Measurements from ENCODE around the gene TCHP.
"Not testable (repeated sequence)": the region's sequence is repeated elsewhere in the genome, so short reads cannot be mapped to it uniquely, and the experiment has no call there.

The TCHP gene

DNA sequence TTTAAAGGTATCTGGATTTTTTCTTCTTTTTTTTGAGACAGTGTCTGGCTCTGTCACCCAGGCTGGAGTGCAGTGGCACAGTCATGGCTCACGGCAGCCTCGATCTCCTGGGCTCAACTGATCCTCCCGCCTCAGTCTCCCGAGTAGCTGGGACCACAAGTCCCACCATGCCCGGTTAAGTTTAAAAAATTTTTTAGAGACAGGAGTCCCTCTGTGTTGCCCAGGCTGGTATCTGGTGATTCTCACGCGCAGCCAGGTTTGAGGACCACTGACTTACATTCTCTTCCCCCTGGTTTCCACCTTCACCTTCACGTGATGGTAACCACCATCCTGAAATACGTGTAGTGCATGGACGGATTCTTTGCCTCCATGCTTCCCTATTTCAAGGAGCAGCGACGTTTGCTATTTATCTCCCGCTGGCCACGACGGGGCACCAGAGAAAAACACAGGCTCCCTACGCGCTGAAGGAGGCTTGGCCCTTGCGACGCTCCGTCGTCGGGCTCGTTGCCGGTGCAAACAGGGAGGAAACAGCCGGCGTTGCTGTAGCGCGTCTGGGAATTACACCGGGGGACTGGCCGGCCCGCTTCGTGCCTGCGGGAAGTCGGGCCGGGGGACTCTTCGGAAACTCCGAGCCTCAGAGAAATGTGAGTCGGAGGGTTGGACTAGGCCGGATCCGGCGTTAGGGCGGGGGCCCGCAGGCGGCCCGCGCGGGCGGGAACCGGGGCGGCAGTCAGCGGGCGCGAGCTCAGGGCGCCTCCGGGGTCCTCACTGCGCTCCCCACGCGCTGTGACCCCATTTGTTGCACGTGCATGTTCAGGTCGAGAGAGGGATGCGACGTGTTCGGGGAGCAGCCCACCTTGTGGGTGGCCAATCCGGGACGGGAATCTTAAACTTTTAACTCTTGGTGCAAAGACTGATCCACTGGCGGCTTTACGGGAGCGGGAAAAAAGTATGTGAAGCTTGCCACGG, at the start of gene TCHP:
TSS of gene TCHP (plus strand) at position 492 of the 969 bp plus-strand sequence. CDS start 2,753 bp downstream, outside the sequence.
- peak; percentile 87 for DNase-seq (ENCODE audit: low read depth, low spot score)

DNA sequence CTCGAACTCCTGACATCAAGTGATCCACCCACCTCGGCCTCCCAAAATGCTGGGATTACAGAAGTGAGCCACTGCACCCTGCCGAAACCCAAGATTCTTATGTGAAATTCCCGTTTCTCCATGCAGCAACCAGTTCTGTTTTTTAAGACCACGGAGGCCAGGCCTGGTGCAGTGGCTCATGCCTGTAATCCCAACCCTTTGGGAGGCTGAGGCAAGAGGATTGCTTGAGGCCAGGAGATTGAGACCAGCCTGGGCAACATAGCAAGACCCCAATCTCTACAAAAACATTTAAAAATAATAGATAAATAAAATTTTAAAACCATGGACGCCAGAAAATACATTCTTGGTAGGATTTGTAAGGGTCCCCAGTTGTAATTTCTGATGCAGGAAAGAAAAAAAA, 49.6 kb upstream of the TCHP start:
- DNase-seq (ENCODE audit: low read depth, low spot score): not testable (repeated sequence)

DNA sequence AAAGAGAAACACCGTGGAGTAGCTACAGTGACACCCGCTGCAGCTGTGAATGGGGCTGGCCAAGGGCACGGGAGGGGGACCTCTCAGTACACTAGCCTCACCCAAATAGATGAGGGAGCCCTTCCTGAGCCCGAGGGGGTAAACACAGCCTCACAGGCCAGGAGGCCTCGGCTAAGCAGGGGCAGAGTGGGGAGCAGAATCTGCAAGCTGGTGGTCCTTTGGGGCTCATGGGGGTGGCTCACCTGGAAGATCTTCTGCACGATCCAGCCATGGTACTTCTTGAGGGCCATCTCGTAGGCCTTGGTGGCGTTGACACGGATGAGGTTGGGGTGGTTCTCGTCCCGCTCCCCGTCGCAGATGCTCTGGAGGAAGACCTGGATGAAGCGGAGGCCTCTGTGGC, 44.7 kb upstream of the TCHP start:
- DNase-seq (ENCODE audit: low read depth, low spot score): no peak

- no peak for DNase-seq (ENCODE audit: low read depth, low spot score)
Measured at GRCh38 chr12:109857715-109858114, 42.4 kb upstream of the TCHP start.

- DNase-seq (ENCODE audit: low read depth, low spot score): no peak
Measured at GRCh38 chr12:109858764-109859163, 41.3 kb upstream of the TCHP start.

DNA sequence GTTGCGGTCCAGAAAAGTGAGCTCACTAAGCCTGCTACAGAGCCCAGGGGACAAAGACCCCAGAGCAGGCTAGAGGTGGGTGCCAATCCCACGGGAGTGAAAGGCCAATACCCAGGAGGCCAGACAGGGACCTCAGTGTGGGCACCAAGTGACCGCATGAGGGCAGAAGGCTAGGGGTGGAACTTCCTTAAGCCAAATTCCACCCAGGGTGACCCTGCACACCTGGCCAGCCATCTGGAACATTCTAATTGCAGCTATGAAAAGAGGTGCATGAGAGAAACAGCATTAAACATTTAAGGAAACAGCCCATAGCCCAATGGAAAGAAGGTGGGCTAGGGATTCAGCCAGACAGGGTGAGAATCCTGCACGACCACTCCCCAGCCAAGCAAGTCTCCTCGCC, 39.1 kb upstream of the TCHP start:
- DNase-seq (ENCODE audit: low read depth, low spot score): no peak

DNA sequence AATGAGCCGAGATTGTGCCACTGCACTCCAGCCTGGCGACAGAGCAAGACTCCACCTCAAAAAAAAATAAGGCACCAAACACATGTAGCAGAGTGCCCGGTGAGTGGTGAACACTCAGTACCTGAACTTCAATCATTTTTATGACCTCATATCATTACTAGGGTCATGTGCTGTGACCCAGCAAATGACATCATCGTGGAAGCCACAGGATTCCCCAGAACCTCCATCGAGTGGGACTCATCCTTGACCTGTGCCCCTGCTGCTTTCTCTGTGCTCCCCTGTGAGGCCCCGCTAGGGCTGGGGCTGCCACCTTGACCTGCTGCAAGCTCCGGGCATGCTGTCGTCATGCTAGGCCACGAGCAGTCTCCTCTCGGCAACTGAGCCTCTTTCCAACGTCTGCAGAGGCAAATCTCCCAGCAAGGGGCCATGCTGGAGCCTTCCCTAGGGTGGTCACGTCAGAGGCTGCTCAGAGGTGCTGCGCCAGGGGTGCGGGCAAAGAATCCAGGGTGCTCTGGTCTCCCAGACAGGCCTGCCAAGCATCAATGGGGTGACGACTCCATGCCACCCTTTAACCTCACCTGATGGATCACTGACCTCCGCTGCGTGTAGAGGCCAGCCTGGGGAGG, 38.3 kb upstream of the TCHP start:
- no peak for DNase-seq (ENCODE audit: low read depth, low spot score)

- not testable (repeated sequence) for DNase-seq (ENCODE audit: low read depth, low spot score)
Measured at GRCh38 chr12:109862491-109862890, 37.6 kb upstream of the TCHP start.

- DNase-seq (ENCODE audit: low read depth, low spot score): peak; percentile 62
Measured at GRCh38 chr12:109863847-109864712, 36.0 kb upstream of the TCHP start.

- peak; percentile 86 for DNase-seq (ENCODE audit: low read depth, low spot score)
Measured at GRCh38 chr12:109864916-109865315, 35.2 kb upstream of the TCHP start.

DNA sequence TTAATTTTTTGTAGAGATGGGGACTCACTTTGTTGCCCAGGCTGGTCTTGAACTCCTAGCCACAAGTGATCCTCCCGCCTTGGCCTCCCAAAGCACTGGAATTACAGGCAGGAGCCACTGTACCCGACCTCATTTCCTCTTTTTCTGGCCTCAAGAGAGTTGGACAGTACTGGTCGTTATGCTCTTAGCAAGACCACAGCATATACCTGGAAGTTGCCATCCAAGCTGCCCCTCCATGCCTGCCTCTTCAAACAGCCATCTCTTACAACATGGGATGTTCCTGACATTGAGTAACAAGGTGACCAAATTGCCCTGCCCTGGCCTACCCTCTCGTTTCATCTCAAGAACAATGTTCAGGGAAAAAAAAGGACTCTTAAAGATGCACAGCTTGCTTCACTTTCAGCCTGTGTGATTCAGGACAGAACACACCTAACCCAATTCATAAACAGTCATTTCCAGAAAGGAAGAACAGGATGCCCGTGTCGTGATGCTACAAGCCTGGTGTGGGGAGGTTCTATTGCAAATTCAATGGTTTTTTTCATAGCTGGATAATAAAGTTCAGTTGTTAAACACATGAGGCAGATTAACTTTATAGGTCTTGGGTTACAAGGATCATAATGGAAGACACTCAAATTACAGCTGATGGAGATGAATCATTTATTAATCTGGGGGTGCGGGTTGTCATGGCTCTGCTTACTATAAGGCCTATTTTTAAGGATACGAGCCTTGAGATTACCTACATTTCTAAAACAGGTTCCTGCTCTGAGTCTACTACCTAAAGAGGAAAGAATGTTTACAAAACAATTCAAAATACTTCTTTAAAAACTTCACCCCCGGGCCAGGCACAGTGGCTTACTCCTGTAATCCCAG, 31.7 kb upstream of the TCHP start:
- no peak for DNase-seq (ENCODE audit: low read depth, low spot score)

DNA sequence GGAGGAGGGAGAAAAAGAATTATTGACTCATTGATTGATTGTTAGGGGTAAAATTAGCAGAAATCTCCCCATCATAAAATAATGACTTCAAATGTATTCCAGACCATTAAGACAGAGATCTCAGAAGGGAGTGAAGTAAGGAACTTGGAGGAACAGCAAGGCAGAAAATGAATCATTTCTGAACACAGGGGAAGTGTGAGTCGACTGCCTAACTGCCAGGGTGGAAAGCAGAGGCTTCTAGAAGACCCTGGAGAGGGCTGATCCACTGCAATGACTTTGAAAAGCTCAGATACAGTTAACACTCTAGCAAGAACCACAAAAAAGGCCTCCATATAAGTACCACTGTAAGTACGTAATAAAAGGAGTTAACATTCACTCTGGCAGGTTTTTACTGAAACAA, 29.4 kb upstream of the TCHP start:
- DNase-seq (ENCODE audit: low read depth, low spot score): no peak

GRCh38 chr12:109871668-109872314, 28.3 kb upstream of the TCHP start:
- DNase-seq (ENCODE audit: low read depth, low spot score): peak; percentile 43

DNA sequence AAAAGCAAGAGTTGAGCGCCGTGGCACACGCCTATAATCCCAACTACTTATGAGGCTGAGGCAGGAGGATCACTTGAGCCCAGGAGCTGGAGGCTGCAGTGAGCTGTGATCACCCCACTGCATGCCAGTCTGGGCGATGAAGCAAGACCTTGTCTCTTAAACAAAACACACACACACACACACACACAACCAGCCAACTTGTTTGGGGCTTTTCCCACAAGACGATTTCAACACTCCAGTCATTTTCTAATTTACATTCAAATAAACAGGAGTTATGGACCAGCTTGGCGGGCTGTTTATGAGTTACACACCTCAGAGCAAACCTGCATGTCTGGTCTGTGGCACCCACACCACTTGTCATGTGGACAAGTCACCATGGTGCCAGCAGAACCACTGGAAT, 26.4 kb upstream of the TCHP start:
- DNase-seq (ENCODE audit: low read depth, low spot score): no peak

GRCh38 chr12:109875572-109876131, 24.4 kb upstream of the TCHP start:
- DNase-seq (ENCODE audit: low read depth, low spot score): peak; percentile 70

DNA sequence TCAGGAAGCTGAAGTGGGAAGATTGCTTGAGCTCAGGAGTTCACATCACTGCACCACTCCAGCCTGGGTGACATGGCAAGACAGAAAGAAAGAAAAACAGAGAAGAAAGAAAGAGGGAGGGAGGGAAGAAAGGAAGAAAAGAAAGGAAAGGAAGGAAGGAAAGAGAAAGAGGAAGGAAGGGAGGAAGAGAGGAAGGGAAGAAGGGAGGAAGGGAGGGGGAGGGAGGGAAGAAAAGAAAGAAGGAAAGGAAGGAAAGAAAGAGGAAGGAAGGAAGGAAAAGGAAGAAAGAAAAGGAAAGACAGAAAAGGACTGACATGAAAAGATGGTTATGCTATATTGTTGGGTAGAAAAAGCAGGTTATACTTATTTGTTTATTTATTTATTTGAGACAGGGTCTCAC, 23.7 kb upstream of the TCHP start:
- DNase-seq (ENCODE audit: low read depth, low spot score): no peak

GRCh38 chr12:109877504-109878246, 22.4 kb upstream of the TCHP start:
- peak; percentile 31 for DNase-seq (ENCODE audit: low read depth, low spot score)

DNA sequence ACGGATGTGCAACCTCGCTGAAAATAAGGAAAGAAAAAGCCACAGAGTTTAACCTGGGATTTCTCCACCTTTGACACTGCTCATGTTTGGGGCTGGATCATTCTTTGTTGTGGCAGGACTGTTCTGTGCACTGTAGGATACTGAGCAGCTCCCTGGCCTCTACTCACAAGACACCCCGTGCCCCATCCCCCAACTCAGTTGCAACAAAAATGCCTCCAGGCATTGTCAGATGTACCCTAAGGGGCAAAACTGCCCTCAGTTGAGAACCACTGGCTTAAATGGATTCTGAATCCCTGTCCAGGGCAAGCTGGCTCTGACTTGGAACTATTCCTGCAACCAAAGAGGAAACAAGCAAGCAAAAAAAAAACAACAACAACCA, 21.8 kb upstream of the TCHP start:
- no peak for DNase-seq (ENCODE audit: low read depth, low spot score)

DNA sequence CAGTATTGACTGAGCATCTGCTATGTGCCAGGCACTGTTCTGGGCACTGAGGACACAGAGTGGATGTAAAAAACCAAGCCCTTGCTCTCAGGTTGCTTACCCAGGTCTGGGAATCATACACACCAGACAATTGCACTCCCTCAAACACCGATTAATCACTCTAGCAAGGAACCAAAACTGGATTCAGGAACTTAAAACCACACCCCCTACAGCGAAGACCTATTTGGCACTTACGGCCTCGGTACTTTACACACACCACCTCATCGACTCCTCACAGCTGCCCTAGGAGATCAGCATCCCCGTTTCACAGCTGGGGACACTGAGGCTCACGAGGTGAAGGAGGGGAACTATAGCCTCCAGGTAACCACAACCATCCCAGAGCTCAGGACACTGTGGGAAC, 21.3 kb upstream of the TCHP start:
- no peak for DNase-seq (ENCODE audit: low read depth, low spot score)

All from ELF-1 (cell line).